Pancreas (tissue), 10 donors: ENCODE data around the gene AIG1. TPM values are rescaled to one million over a fixed set of nuclear protein-coding genes. Genes with fewer than 3 reads are reported as not detected.

Source experiments
- ATAC-seq, 4 donors: fragments of 200-7000 bp; cut with Tn5 transposase; one replicate each; pipeline versions ENCODE4 v1.8.0 to v1.9.1; 2020; ENCODE audit warnings: mild to moderate bottlenecking in 4 of 4, moderate library complexity in 4 of 4
- DNase-seq, 6 donors: peaks; one replicate each; pipeline ENCODE4 v3.0.0-alpha.2; 2020
- FAIRE-seq: peaks from 2 replicates; lab custom pipeline; 2012; peaks lifted over from hg19 to GRCh38; lab: Jason Lieb, UNC
- H3K27ac ChIP-seq, 4 donors: fragments of 200-600 bp; sonication (generic); 1 replicate in 3 of 4; 2 replicates in 1 of 4; pipeline versions ENCODE4 v1.5.0 to v1.8.0; 2020
- H3K27me3 ChIP-seq, 4 donors: fragments of 200-600 bp; one replicate each; pipeline ENCODE4 v1.8.0; 2021
- H3K36me3 ChIP-seq, 3 donors: fragments of 200-600 bp; sonication (generic) in 1 of 3; one replicate each; pipeline versions ENCODE4 v1.5.0 to v1.8.0; 2020 to 2021
- H3K4me1 ChIP-seq, 3 donors: fragments of 200-600 bp; one replicate each; pipeline ENCODE4 v1.8.0; 2021
- H3K4me3 ChIP-seq, 4 donors: fragments of 200-600 bp; sonication (generic) in 2 of 4; one replicate each; pipeline versions ENCODE4 v1.5.0 to v1.8.0; 2020 to 2021
- H3K9me3 ChIP-seq, 4 donors: fragments of 200-600 bp; one replicate each; pipeline ENCODE4 v1.8.0; 2021
- CTCF ChIP-seq, 4 donors: fragments of 200-600 bp; sonication (generic) in 3 of 4; IDR thresholded peaks; one replicate each; pipeline versions ENCODE4 v1.5.0 to v1.8.0; 2021; ENCODE audit warnings: antibody characterized with exemption in 4 of 4
- WGBS, 2 donors: extraction: QIAGEN DNeasy Blood & Tissue Kit; methylation state at CpG; one replicate each; pipeline ENCODE4 v1.1.7; 2013; 5-methylcytosine and 5-hydroxymethylcytosine counted together
- intact Hi-C, 3 donors: fragments of 100-400 bp; cut with DNase I; formaldehyde crosslinking; loops; one replicate each; pipeline versions ENCODE4 v1.11.1 to v1.14.2; 2022
- polyA plus RNA-seq, 2 donors: library from polyadenylated mRNA; stranded (reverse); fragments of 200-250 nt; gene quantifications; one replicate each; pipeline ENCODE4 v1.2.3, GENCODE V29; 2013
- total RNA-seq, 6 donors: library from RNA; stranded (reverse); fragmentation: NEBNext Ultra II Directional in 4 of 6; extraction: Animal tissue kit (Norgen Biotek cat#: 25700) in 4 of 6; gene quantifications; one replicate each; pipeline versions ENCODE4 v1.2.1 to v1.2.4, GENCODE V29; 2021 to 2023
- donor health status: healthy with polysubstance abuse.
- donor health status: DM: no; HTN: no; CAD: no; lungs with moderate emphysema.
- donor health status: DM: no; HTN: no; CAD: no.
- donor health status: control.
- donor health status: control.
- donor health status: Bipolar disorder and iron deficiency.
- donor health status: DM: yes; HTN: yes; CAD: no.
- donor health status: DM: no; HTN: no; CAD: no.
- donor health status: DM: no; HTN: no; CAD: no.
- donor health status: DM: yes; HTN: yes; CAD: no.

AIG1 gene
- total and polyA plus RNA-seq, 8 donors: 8.7 to 28.9 (median 14.9) TPM

GRCh38 chr6:143357561-143358255 is 297.0 kb downstream of the AIG1 start:
- Histone ChIP-seq H3K36me3 (no peaks in the 10 kb centered on the region), H3K9me3 (no peaks in the 10 kb centered on the region), H3K27me3 (peaks cover 0 to 3% (median 0%) of the 10 kb centered on the region in 4 donors), H3K4me3 (no peak overlapping the region), H3K4me1 (no peaks in the 10 kb centered on the region), H3K27ac (no peak overlapping the region)
- ATAC-seq (no peak), DNase-seq (no peak), FAIRE-seq (no peak)
- intact Hi-C loops: no loop called here
- WGBS, 2 donors: 55 to 68% methylated on average over 1 of the region's 1 CpG
- no peak for TF ChIP-seq CTCF (IDR thresholded peaks at IDR 0.05)

- Histone ChIP-seq H3K4me1 (no peaks in the 10 kb centered on the region), H3K36me3 (no peaks in the 10 kb centered on the region), H3K4me3 (no peak overlapping the region), H3K27ac (no peak overlapping the region), H3K27me3 (peaks cover 0 to 3% (median 0%) of the 10 kb centered on the region in 4 donors), H3K9me3 (no peaks in the 10 kb centered on the region)
- WGBS, 2 donors: 81 to 89% methylated on average over 4 of the region's 4 CpGs
- DNase-seq: no peak
- no peak for ATAC-seq
- intact Hi-C loops: no loop called here
- no peak for TF ChIP-seq CTCF (IDR thresholded peaks at IDR 0.05)
- FAIRE-seq: no peak
These were observed 301.0 kb downstream of the AIG1 start for GRCh38 chr6:143361536-143362191.

GRCh38 chr6:143362192-143362558 is 301.5 kb downstream of the AIG1 start:
- no peak for ATAC-seq
- intact Hi-C loops: no loop called here
- Histone ChIP-seq H3K27me3 (peaks cover 0 to 3% (median 0%) of the 10 kb centered on the region in 4 donors), H3K36me3 (no peaks in the 10 kb centered on the region), H3K9me3 (no peaks in the 10 kb centered on the region), H3K4me3 (no peak overlapping the region), H3K4me1 (no peaks in the 10 kb centered on the region), H3K27ac (no peak overlapping the region)
- no peak for DNase-seq
- WGBS, 2 donors: 65 to 77% methylated on average over 2 of the region's 2 CpGs
- no peak for TF ChIP-seq CTCF (IDR thresholded peaks at IDR 0.05)
- no peak for FAIRE-seq

GRCh38 chr6:143363299-143363698 is 302.6 kb downstream of the AIG1 start:
- FAIRE-seq (no peak), ATAC-seq (no peak), DNase-seq (no peak)
- no peaks in the 10 kb centered on the region for H3K36me3 ChIP-seq
- no peak for TF ChIP-seq CTCF (IDR thresholded peaks at IDR 0.05)
- no peaks in the 10 kb centered on the region for H3K9me3 ChIP-seq
- no peak overlapping the region for H3K4me3 ChIP-seq
- peaks cover 0 to 3% (median 0%) of the 10 kb centered on the region in 4 donors for H3K27me3 ChIP-seq
- 86 to 91% methylated on average over 2 of the region's 2 CpGs for WGBS, 2 donors
- no peak overlapping the region for H3K27ac ChIP-seq
- no peaks in the 10 kb centered on the region for H3K4me1 ChIP-seq
- intact Hi-C loops: no loop called here

GRCh38 chr6:143368426-143368825 is 307.7 kb downstream of the AIG1 start:
- WGBS, 2 donors: 89 to 93% methylated on average over 2 of the region's 2 CpGs
- Histone ChIP-seq H3K4me3 (no peak overlapping the region), H3K9me3 (no peaks in the 10 kb centered on the region), H3K27ac (no peak overlapping the region), H3K4me1 (no peaks in the 10 kb centered on the region), H3K36me3 (no peaks in the 10 kb centered on the region), H3K27me3 (no peaks in the 10 kb centered on the region)
- no peak for FAIRE-seq
- intact Hi-C loops: no loop called here
- no peak for DNase-seq
- ATAC-seq: no peak
- TF ChIP-seq CTCF (IDR thresholded peaks at IDR 0.05): no peak
